H9 (cell line): ENCODE measurements around the gene VPS33A. TPM values are rescaled to one million over a fixed set of nuclear protein-coding genes. Genes with fewer than 3 reads are reported as not detected.

Source experiments
- DNase-seq: peaks from one replicate; pipeline ENCODE4 v3.0.0-alpha.2; 2017
- H2AFZ ChIP-seq: one replicate; pipeline ENCODE4 v1.6.1; 2013; ENCODE audit warnings: mild to moderate bottlenecking, low read length, control low read depth, moderate library complexity
- H2AK5ac ChIP-seq: 2 replicates; pipeline ENCODE4 v1.6.1; 2013; ENCODE audit warnings: low read length, control low read depth, mixed read lengths; ENCODE audit not compliant: insufficient read length
- H2BK120ac ChIP-seq: one replicate; pipeline ENCODE4 v1.6.1; 2013; ENCODE audit warnings: low read depth, mild to moderate bottlenecking, low read length, control low read depth, inconsistent platforms; ENCODE audit not compliant: poor library complexity, severe bottlenecking
- H2BK12ac ChIP-seq: 2 replicates; pipeline ENCODE4 v1.6.1; 2013; ENCODE audit warnings: low read length, control low read depth, mixed read lengths, low read depth; ENCODE audit not compliant: insufficient read length
- H2BK15ac ChIP-seq: 2 replicates; pipeline ENCODE4 v1.6.1; 2013; ENCODE audit warnings: low read depth, low read length, control low read depth
- H2BK20ac ChIP-seq: one replicate; pipeline ENCODE4 v1.6.1; 2013; ENCODE audit warnings: low read depth, mild to moderate bottlenecking, low read length, control low read depth, inconsistent platforms; ENCODE audit not compliant: poor library complexity, severe bottlenecking
- H2BK5ac ChIP-seq: 2 replicates; pipeline ENCODE4 v1.6.1; 2013; ENCODE audit warnings: low read length, control low read depth, mixed read lengths; ENCODE audit not compliant: insufficient read length
- H3K14ac ChIP-seq: 2 replicates; pipeline ENCODE4 v1.6.1; 2013; ENCODE audit warnings: low read length, control low read depth; ENCODE audit not compliant: insufficient read depth
- H3K18ac ChIP-seq: 2 replicates; pipeline ENCODE4 v1.6.1; 2013; ENCODE audit warnings: low read depth, mild to moderate bottlenecking, mixed read lengths, low read length, control low read depth; ENCODE audit not compliant: insufficient read length
- H3K23ac ChIP-seq: 2 replicates; pipeline ENCODE4 v1.6.1; 2013; ENCODE audit warnings: low read length, control low read depth, mixed read lengths, low read depth; ENCODE audit not compliant: insufficient read length
- H3K23me2 ChIP-seq: 2 replicates; pipeline ENCODE4 v1.6.1; 2013; ENCODE audit warnings: low read depth, mild to moderate bottlenecking, mixed read lengths, low read length, control low read depth; ENCODE audit not compliant: insufficient read length, poor library complexity, severe bottlenecking
- H3K27ac ChIP-seq: 2 replicates; pipeline ENCODE4 v1.5.1; 2013; ENCODE audit warnings: low read length, control low read depth, mixed read lengths, low read depth; ENCODE audit not compliant: insufficient read length
- H3K27me3 ChIP-seq: 2 replicates; pipeline ENCODE4 v1.6.1; 2013; ENCODE audit warnings: low read length, control low read depth, inconsistent platforms; ENCODE audit not compliant: insufficient read depth
- H3K4ac ChIP-seq: 2 replicates; pipeline ENCODE4 v1.6.1; 2013; ENCODE audit warnings: low read depth, mild to moderate bottlenecking, control low read depth, inconsistent platforms, low read length, moderate library complexity
- H3K4me1 ChIP-seq: 2 replicates; pipeline ENCODE4 v1.6.1; 2013; ENCODE audit warnings: low read length, control low read depth, inconsistent platforms; ENCODE audit not compliant: insufficient read depth
- H3K4me2 ChIP-seq: 2 replicates; pipeline ENCODE4 v1.6.1; 2013; ENCODE audit warnings: low read length, control low read depth, mixed read lengths; ENCODE audit not compliant: insufficient read length, insufficient read depth
- H3K56ac ChIP-seq: 2 replicates; pipeline ENCODE4 v1.6.1; 2013; ENCODE audit warnings: low read depth, mild to moderate bottlenecking, mixed read lengths, low read length, control low read depth; ENCODE audit not compliant: insufficient read length
- H3K79me1 ChIP-seq: 2 replicates; pipeline ENCODE4 v1.6.1; 2013; ENCODE audit warnings: low read depth, mild to moderate bottlenecking, moderate library complexity, low read length, control low read depth, inconsistent platforms; ENCODE audit not compliant: insufficient read depth, poor library complexity, severe bottlenecking
- H3K79me2 ChIP-seq: 2 replicates; pipeline ENCODE4 v1.6.1; 2013; ENCODE audit warnings: low read length, control low read depth, inconsistent platforms; ENCODE audit not compliant: insufficient read depth
- H3K9ac ChIP-seq: 2 replicates; pipeline ENCODE4 v1.6.1; 2013; ENCODE audit warnings: low read length, control low read depth, mixed read lengths; ENCODE audit not compliant: insufficient read length; ENCODE audit errors: extremely low read depth
- H3K9me3 ChIP-seq: one replicate; pipeline ENCODE4 v1.6.1; 2013; ENCODE audit warnings: low read depth, low read length, inconsistent platforms; ENCODE audit not compliant: control insufficient read depth
- H3T11ph ChIP-seq: one replicate; pipeline ENCODE4 v1.6.1; 2013; ENCODE audit warnings: mild to moderate bottlenecking, low read length, control low read depth, inconsistent platforms
- H4K20me1 ChIP-seq: one replicate; pipeline ENCODE4 v1.6.1; 2013; ENCODE audit not compliant: control insufficient read depth, insufficient read length, insufficient read depth
- H4K5ac ChIP-seq: 2 replicates; pipeline ENCODE4 v1.6.1; 2013; ENCODE audit warnings: low read depth, mild to moderate bottlenecking, mixed read lengths, low read length, control low read depth; ENCODE audit not compliant: insufficient read length
- H4K8ac ChIP-seq: replicated peaks from 2 replicates; pipeline ENCODE4 v1.6.1; 2013; ENCODE audit warnings: low read length, control low read depth, mixed read lengths, low read depth; ENCODE audit not compliant: insufficient read length
- H4K91ac ChIP-seq: 2 replicates; pipeline ENCODE4 v1.6.1; 2013; ENCODE audit warnings: low read depth, mild to moderate bottlenecking, moderate library complexity, mixed read lengths, low read length, control low read depth; ENCODE audit not compliant: insufficient read length
- H3K27ac Mint-ChIP-seq, 3 experiments: 2 replicates in 2 of 3; 3 replicates in 1 of 3; pipeline ENCODE4 v1.8.0; 2020 to 2021; ENCODE audit warnings: mixed read lengths in 3 of 3, mild to moderate bottlenecking in 1 of 3, moderate library complexity in 1 of 3
- H3K27me3 Mint-ChIP-seq: 2 replicates; pipeline ENCODE4 v1.8.0; 2021; ENCODE audit warnings: low read depth, mild to moderate bottlenecking, moderate library complexity, mixed read lengths
- H3K36me3 Mint-ChIP-seq, 3 experiments: 2 replicates in 2 of 3; 3 replicates in 1 of 3; pipeline ENCODE4 v1.8.0; 2020 to 2021; ENCODE audit warnings: low read depth in 3 of 3, mixed read lengths in 3 of 3; ENCODE audit not compliant: insufficient read depth in 1 of 3
- H3K4me1 Mint-ChIP-seq, 2 experiments: 2 replicates each; pipeline ENCODE4 v1.8.0; 2020; ENCODE audit warnings: mixed read lengths in 2 of 2
- H3K4me3 Mint-ChIP-seq, 2 experiments: 2 replicates in 1 of 2; 3 replicates in 1 of 2; pipeline ENCODE4 v1.8.0; 2020 to 2021; ENCODE audit warnings: mild to moderate bottlenecking in 2 of 2, mixed read lengths in 2 of 2, moderate library complexity in 1 of 2
- H3K9me3 Mint-ChIP-seq, 2 experiments: 2 replicates in 1 of 2; 3 replicates in 1 of 2; pipeline ENCODE4 v1.8.0; 2020; ENCODE audit warnings: mild to moderate bottlenecking in 2 of 2, mixed read lengths in 2 of 2, moderate library complexity in 1 of 2
- WGBS: extraction: QIAGEN DNeasy Blood & Tissue Kit; methylation state at CpG from one replicate; pipeline ENCODE4 v1.1.7; 2013; ENCODE audit warnings: missing lambda C conversion rate, low lambda C conversion rate, mixed read lengths; ENCODE audit not compliant: insufficient read length; ENCODE audit errors: extremely low coverage; 5-methylcytosine and 5-hydroxymethylcytosine counted together
- total RNA-seq: library from RNA; stranded (reverse); gene quantifications from 2 replicates; pipeline ENCODE4 v1.2.1, GENCODE V29; 2021
- TF ChIP-seq, protein P1 (sequence below): fragments of 200-600 bp; sonication (generic); conservative IDR thresholded peaks from 3 replicates; pipeline ENCODE4 v1.8.0; 2021; ENCODE audit warnings: antibody characterized with exemption, mild to moderate bottlenecking

The VPS33A gene
- total RNA-seq, 1 experiment from 2014 or later, result 45.9 TPM

GRCh38 chr12:122194804-122195203 is 71.5 kb downstream of the VPS33A start:
- H3K4me1 ChIP-seq, result peaks cover 2% of the 10 kb centered on the region
- no peak for DNase-seq
- no peak overlapping the region for H2BK12ac ChIP-seq
- no peak overlapping the region for H4K8ac ChIP-seq
- H3K36me3 Mint-ChIP-seq, result no peaks in the 10 kb centered on the region; a peak in 1 of 7 replicates
- peaks cover 3 to 8% of the 10 kb centered on the region in 2 experiments; a peak in 3 of 4 replicates for H3K4me1 Mint-ChIP-seq
- H3K18ac ChIP-seq, result no peak overlapping the region
- no peak overlapping the region for H3K4me2 ChIP-seq
- H3K9me3 ChIP-seq, result no peaks in the 10 kb centered on the region
- no peaks in the 10 kb centered on the region for H3K23me2 ChIP-seq
- H3K4ac ChIP-seq, result no peak overlapping the region
- no peak overlapping the region for H2BK120ac ChIP-seq
- H3K56ac ChIP-seq, result no peak overlapping the region
- no peaks in the 10 kb centered on the region for H3K27me3 ChIP-seq
- H3T11ph ChIP-seq, result no peak overlapping the region
- H3K79me1 ChIP-seq, result no peaks in the 10 kb centered on the region
- H4K20me1 ChIP-seq, result no peaks in the 10 kb centered on the region
- H3K27me3 Mint-ChIP-seq, result peaks cover 8% of the 10 kb centered on the region; the same call in 1 of the 2 replicates
- H3K27ac ChIP-seq, result no peak overlapping the region
- no peak overlapping the region; a peak in 1 of 7 replicates for H3K27ac Mint-ChIP-seq
- H2BK5ac ChIP-seq, result no peak overlapping the region
- no peak overlapping the region for H4K5ac ChIP-seq
- no peak overlapping the region for H2AFZ ChIP-seq
- H2AK5ac ChIP-seq, result no peak overlapping the region
- H3K79me2 ChIP-seq, result no peaks in the 10 kb centered on the region
- H3K4me3 Mint-ChIP-seq, result no peak overlapping the region
- TF ChIP-seq, protein P1, sequence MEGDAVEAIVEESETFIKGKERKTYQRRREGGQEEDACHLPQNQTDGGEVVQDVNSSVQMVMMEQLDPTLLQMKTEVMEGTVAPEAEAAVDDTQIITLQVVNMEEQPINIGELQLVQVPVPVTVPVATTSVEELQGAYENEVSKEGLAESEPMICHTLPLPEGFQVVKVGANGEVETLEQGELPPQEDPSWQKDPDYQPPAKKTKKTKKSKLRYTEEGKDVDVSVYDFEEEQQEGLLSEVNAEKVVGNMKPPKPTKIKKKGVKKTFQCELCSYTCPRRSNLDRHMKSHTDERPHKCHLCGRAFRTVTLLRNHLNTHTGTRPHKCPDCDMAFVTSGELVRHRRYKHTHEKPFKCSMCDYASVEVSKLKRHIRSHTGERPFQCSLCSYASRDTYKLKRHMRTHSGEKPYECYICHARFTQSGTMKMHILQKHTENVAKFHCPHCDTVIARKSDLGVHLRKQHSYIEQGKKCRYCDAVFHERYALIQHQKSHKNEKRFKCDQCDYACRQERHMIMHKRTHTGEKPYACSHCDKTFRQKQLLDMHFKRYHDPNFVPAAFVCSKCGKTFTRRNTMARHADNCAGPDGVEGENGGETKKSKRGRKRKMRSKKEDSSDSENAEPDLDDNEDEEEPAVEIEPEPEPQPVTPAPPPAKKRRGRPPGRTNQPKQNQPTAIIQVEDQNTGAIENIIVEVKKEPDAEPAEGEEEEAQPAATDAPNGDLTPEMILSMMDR, result no peak
- no peak overlapping the region for H3K23ac ChIP-seq
- WGBS, result no CpG with 5 or more reads among the region's 1 CpG
- no peak overlapping the region for H3K14ac ChIP-seq
- peaks cover 4 to 10% of the 10 kb centered on the region in 2 experiments for H3K9me3 Mint-ChIP-seq
- H2BK15ac ChIP-seq, result no peak overlapping the region
- H3K9ac ChIP-seq, result no peak overlapping the region
- H2BK20ac ChIP-seq, result no peak overlapping the region
- no peak overlapping the region for H4K91ac ChIP-seq
